Panc1 (cell line): ENCODE results near the gene CREBRF.

Experiments used
- POLR2AphosphoS5 ChIP-seq: IDR thresholded peaks from 2 replicates; pipeline ENCODE4 v1.6.1; 2012; ENCODE audit warnings: mild to moderate bottlenecking, low read depth, low read length, moderate library complexity
- TF ChIP-seq, protein P1 (sequence below): fragments of 450-650 bp; IDR thresholded peaks from 2 replicates; pipeline ENCODE4 v1.5.1; 2017; ENCODE audit warnings: mild to moderate bottlenecking

DNA sequence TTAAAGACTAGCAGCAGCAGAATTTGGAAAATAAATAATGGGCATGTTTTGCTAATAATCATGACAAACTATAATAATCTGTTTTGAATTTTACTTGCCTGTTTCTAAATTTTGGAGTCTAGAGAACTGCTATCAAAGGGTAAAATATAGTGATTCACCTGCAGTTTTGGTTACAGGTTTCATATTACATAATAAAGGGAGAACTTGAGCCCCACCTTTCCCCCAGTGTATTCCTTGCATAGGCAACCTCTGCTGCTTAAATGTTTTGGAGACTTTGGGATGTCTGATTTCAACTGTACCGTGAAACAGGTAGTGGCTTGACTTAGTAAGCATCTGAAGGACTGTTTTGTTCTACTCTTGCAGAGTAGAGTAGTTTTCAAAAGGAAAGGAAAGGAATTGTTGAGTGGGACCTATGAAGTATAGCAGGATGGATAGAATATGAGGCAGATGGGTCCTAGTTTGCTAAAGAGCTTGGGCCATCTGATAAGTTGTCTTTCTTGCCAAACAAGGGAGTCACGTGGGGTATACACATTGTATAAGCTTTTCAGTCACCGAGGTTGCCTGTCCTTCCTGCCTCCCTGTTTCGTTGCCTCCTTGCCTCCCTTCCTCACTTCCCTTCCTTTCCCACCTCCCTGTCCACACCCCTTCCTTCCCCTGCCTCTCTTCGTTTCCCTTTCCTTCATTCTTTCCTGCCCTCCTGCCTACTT, 19.1 kb downstream of the CREBRF start:
- no peak for TF ChIP-seq POLR2AphosphoS5
- TF ChIP-seq, protein P1, sequence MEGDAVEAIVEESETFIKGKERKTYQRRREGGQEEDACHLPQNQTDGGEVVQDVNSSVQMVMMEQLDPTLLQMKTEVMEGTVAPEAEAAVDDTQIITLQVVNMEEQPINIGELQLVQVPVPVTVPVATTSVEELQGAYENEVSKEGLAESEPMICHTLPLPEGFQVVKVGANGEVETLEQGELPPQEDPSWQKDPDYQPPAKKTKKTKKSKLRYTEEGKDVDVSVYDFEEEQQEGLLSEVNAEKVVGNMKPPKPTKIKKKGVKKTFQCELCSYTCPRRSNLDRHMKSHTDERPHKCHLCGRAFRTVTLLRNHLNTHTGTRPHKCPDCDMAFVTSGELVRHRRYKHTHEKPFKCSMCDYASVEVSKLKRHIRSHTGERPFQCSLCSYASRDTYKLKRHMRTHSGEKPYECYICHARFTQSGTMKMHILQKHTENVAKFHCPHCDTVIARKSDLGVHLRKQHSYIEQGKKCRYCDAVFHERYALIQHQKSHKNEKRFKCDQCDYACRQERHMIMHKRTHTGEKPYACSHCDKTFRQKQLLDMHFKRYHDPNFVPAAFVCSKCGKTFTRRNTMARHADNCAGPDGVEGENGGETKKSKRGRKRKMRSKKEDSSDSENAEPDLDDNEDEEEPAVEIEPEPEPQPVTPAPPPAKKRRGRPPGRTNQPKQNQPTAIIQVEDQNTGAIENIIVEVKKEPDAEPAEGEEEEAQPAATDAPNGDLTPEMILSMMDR = no peak
